GM21717 (cell line): ENCODE results near the gene FLACC1.
A peak's percentile ranks its signal among the peaks of the same experiment; 100 is the strongest.
"Not testable (repeated sequence)": the region's sequence is repeated elsewhere in the genome, so short reads cannot be mapped to it uniquely, and the experiment has no call there.

Source experiments
- ATAC-seq: cut with Tn5 transposase; IDR thresholded peaks from one replicate; pipeline ENCODE4 v1.9.1; 2021; ENCODE audit warnings: mild to moderate bottlenecking, moderate library complexity; ENCODE audit not compliant: unreplicated experiment

Gene FLACC1

GRCh38 chr2:201257956-201258665, 99.0 kb downstream of the FLACC1 start:
- peak; percentile 74 for ATAC-seq

DNA sequence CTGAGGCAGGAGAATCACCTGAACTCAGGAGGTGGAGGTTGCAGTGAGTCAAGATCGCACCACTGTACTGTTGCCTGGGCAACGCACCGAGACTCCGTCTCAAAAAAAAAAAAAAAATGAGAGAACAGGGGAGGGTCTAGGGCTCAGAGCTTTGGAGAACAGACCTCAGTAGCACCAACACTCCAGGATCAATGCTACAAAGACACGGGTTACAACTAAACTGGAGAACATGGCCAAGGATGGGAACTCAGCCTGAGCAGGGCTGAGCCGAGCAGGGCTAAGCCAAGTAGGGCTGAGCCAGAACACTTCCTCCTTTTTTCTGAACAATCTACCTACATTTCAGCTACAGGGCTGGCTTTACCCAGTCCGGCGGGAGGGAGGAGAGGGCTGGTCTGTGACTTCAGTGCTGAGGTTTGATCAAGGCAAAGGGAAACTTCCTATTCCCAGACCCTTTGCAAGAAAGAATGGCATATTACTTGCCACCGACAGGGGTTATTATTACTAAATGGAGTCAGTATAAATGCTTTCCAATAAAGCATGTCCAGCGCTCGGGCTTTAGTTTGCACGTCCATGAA, 99.7 kb downstream of the FLACC1 start:
- peak; percentile 58 for ATAC-seq

- no peak for ATAC-seq
These were observed 101.1 kb downstream of the FLACC1 start for GRCh38 chr2:201256082-201256481.

DNA sequence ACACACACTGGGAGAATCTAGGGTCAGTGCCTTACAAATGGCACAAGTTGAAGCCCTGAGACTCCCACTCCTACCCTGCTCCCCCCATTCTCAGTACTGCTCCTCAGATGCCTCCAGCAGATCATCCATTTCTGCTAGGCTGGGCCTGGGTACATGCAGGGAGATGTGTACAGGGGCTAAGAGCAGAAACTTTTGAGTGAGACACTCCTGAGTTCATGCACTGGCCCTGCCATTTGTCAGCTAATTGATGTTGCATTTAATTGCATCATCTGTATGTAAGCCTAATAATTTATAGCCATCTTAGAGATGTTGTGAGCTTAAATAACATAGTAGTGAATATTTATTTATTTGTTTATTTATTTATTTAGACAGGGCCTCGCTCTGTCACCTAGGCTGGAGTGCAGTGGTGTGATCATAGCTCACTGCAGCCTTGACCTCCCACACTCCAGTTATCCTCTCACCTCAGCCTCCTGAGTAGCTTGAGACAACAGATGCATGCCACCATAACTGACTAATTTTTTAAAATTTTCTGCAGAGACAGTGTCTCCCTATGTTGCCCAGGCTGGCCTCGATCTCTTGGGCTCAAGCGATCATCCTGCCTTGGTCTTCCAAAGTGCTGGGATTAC, 101.6 kb downstream of the FLACC1 start:
- ATAC-seq = no peak

DNA sequence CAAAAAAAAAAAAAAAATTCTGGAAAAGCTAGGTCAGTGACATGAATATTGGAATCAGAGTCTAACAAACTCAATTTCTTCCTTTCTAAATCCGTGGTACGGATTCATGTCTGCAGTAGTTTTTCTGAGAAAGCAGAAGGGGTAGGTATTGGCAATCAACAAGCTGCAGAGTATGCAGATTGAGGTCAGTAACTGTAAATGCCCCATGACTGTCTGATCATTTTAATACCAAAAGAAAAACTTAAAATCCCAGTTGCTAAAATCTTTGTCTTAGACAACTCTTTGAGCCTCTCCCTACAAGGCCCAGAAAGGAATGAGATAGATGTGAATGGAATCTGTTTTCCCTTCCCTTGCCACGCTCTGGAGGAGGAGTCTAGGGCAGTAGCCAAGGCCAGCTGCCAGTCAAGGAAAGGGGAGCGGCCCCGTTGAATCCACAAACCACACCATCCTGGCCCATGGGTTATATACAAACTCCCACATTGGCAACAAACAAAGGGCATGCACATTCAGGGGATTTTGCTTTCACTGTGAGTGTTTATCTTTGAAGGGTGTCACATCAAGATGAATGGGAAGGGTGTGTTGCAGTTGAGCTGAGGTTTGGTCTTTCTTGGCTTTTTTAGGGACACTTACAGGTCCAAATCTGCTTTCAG, 102.9 kb downstream of the FLACC1 start:
- ATAC-seq = no peak

- ATAC-seq = no peak
These were observed 106.4 kb downstream of the FLACC1 start for GRCh38 chr2:201250741-201251140.

DNA sequence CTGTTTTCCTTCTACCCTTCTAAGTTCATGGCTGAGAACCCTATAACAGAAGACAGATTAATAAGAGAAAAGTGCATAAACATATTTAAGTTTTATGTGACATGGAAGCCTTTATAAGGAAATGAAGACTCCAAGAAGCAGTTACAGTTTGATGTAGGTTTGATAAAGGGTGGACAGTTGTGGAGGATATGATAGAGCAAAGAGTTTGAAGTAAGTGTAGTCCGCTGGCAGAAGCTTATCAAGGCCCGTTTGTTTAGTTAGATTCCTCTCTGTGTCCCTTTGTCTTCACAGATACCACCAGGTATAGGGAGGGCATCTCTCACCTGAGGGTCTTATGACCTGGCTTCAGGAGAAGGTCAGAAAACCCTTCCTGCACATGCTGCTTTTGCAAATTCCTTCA, 107.3 kb downstream of the FLACC1 start:
- no peak for ATAC-seq

DNA sequence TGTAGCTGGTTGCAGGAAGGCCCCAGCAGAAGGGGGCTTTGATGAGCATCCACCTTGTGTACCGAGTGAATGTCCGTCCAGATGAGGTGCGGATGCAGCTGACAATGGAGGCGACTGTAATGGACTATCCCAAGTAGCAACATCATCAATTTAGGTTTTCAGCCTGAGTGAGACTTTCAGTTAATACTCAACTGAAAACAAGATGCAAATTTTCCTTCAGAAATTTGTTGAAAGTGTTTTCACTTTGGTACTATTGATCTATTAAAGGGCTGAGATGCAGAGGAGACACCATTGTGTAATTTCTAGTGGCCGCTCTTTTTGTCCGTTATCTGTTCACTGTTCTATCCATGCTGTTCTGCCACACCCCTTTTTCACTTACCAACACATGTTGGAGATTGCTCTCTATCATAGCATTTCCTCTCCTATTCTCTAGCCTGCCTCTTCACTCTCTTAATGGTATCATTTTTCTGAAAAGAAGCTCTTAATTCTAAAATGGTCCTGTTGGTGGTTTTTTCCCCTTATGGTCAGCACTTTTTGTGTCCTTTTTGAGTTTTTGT, 108.8 kb downstream of the FLACC1 start:
- no peak for ATAC-seq

- no peak for ATAC-seq
These were observed 110.9 kb downstream of the FLACC1 start for GRCh38 chr2:201246280-201246679.

DNA sequence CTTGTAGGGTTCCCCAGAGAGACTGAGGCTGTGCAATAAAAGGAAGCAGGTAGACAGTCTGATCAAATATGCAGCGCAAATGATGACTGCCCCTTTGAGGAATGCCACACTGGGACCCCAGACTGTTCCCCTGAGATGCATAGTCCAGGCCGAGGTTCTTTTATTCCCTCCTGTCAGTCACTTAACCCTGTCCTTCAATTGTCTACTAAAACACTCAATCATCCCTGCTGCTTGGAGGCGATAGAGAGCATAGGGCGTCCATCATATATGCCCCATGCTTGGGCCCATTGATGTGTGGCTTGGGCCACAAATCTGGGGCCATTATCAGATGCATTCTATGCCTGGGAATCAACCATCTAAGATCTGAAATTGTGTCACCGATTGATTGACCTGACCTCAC, 112.3 kb downstream of the FLACC1 start:
- ATAC-seq = no peak

- no peak for ATAC-seq
These were observed 114.4 kb downstream of the FLACC1 start for GRCh38 chr2:201242571-201243277.

- ATAC-seq = not testable (repeated sequence)
These were observed 117.8 kb downstream of the FLACC1 start for GRCh38 chr2:201239167-201239935.
